Mammary epithelial cell (primary cell): ENCODE data around the gene MGAT4C.

Experiments used
- EZH2 ChIP-seq: IDR thresholded peaks from 2 replicates; pipeline ENCODE4 v1.6.1; 2012; ENCODE audit warnings: low read length, inconsistent platforms, borderline replicate concordance
- TF ChIP-seq, protein P1 (sequence below), 2 donors: IDR thresholded peaks in 1 of 2; conservative IDR thresholded peaks in 1 of 2; 2 replicates each; pipeline ENCODE4 v1.5.1; 2011 to 2012; ENCODE audit warnings: inconsistent platforms in 2 of 2, low read length in 2 of 2, mild to moderate bottlenecking in 2 of 2, control low read depth in 1 of 2, low read depth in 1 of 2; ENCODE audit not compliant: insufficient read depth in 1 of 2; ENCODE audit errors: extremely low read depth in 1 of 2

DNA sequence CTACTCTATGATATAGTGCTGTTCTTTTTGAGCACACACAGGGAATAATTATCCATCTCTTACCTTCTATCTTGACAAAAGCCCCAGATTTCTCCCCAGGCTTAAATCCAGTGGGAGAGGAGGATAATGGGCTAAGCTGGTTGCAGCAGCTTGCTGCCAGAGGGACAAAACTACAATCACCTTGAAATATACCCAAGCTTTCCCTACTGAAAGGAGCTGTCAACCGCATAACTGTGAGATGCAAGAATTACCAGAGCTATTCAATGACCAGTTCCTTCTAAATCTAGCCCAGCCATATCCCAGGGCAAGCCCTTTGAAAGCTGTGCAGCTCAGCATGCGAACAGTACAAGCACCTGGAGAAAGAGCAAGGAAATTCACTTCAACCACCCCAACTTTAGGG is 943 bp upstream of the MGAT4C start:
- TF ChIP-seq, protein P1, sequence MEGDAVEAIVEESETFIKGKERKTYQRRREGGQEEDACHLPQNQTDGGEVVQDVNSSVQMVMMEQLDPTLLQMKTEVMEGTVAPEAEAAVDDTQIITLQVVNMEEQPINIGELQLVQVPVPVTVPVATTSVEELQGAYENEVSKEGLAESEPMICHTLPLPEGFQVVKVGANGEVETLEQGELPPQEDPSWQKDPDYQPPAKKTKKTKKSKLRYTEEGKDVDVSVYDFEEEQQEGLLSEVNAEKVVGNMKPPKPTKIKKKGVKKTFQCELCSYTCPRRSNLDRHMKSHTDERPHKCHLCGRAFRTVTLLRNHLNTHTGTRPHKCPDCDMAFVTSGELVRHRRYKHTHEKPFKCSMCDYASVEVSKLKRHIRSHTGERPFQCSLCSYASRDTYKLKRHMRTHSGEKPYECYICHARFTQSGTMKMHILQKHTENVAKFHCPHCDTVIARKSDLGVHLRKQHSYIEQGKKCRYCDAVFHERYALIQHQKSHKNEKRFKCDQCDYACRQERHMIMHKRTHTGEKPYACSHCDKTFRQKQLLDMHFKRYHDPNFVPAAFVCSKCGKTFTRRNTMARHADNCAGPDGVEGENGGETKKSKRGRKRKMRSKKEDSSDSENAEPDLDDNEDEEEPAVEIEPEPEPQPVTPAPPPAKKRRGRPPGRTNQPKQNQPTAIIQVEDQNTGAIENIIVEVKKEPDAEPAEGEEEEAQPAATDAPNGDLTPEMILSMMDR (conservative IDR thresholded peaks at IDR 0.05 in 1 of 2, IDR thresholded peaks at IDR 0.05 in 1 of 2; ENCODE audit: extremely low read depth in 1 of 2, insufficient read depth in 1 of 2, low read depth in 1 of 2, low read length in 2 of 2), result no peak
- no peak for TF ChIP-seq EZH2
